A549 (cell line): ENCODE measurements around the gene KLKB1. TPM values are rescaled to one million over a fixed set of nuclear protein-coding genes. Genes with fewer than 3 reads are reported as not detected.

Source experiments
- ATAC-seq, 2 experiments: fragments of 200-7000 bp in 1 of 2; fragments of >200 bp in 1 of 2; cut with Nextera tagmentation in 1 of 2; cut with Tn5 transposase in 1 of 2; 3 replicates each; pipeline versions ENCODE4 v1.8.0 to v1.9.1; 2018 to 2020; ENCODE audit warnings: mild to moderate bottlenecking in 1 of 2, moderate library complexity in 1 of 2
- CTCF ChIA-PET: fragments of 300-600 bp; sonication (Branson Sonifier 250); formaldehyde crosslinking; extraction: SDS; loops from one replicate; lab custom pipeline; 2021; ENCODE audit warnings: antibody characterized with exemption, inconsistent platforms; lab: Yijun Ruan, JAX
- POLR2A ChIA-PET: fragments of 350-600 bp; formaldehyde crosslinking; extraction: SDS; loops from one replicate; lab custom pipeline; 2021; ENCODE audit warnings: antibody characterized with exemption, inconsistent platforms; lab: Yijun Ruan, JAX
- DNase-seq, 2 experiments: peaks; one replicate each; pipeline versions ENCODE4 v3.0.0 to v3.0.0-alpha.2; 2011 to 2016; ENCODE audit warnings: low read depth in 1 of 2, low spot score in 1 of 2
- FAIRE-seq: peaks from 2 replicates; lab custom pipeline; 2011; peaks lifted over from hg19 to GRCh38; lab: Jason Lieb, UNC
- H3K27ac ChIP-seq, 2 experiments: fragments of >200 bp; sonication (Bioruptor Twin); formaldehyde crosslinking; 3 replicates each; pipeline ENCODE4 v1.5.1; 2016 to 2017
- H3K4me1 ChIP-seq: fragments of >200 bp; sonication (Bioruptor Twin); formaldehyde crosslinking; 3 replicates; pipeline ENCODE4 v1.6.1; 2016
- H3K4me2 ChIP-seq: fragments of >200 bp; sonication (Bioruptor Twin); formaldehyde crosslinking; 3 replicates; pipeline ENCODE4 v1.6.1; 2016
- H3K4me3 ChIP-seq: fragments of >200 bp; sonication (Bioruptor Twin); formaldehyde crosslinking; 3 replicates; pipeline ENCODE4 v1.5.1; 2016
- H3K9me3 ChIP-seq: fragments of >200 bp; sonication (Bioruptor Twin); formaldehyde crosslinking; 3 replicates; pipeline ENCODE4 v1.6.1; 2016
- CBX2 ChIP-seq: fragments of 200-600 bp; sonication (generic); IDR thresholded peaks from 2 replicates; pipeline ENCODE4 v1.6.1; 2016; ENCODE audit warnings: low read depth, mild to moderate bottlenecking, borderline replicate concordance
- CHD2 ChIP-seq: fragments of 150-350 bp; IDR thresholded peaks from 2 replicates; pipeline ENCODE4 v1.6.1; 2014; ENCODE audit warnings: low read length; ENCODE audit not compliant: partially characterized antibody
- EHF ChIP-seq: fragments of 250-450 bp; sonication (Bioruptor Pico); IDR thresholded peaks from 2 replicates; pipeline ENCODE4 v1.5.0; 2020; ENCODE audit warnings: mild to moderate bottlenecking
- EHMT2 ChIP-seq: fragments of 200-600 bp; sonication (generic); IDR thresholded peaks from 2 replicates; pipeline ENCODE4 v1.6.1; 2016; ENCODE audit warnings: antibody characterized with exemption, low read depth, mild to moderate bottlenecking, moderate library complexity
- ESRRA ChIP-seq: fragments of 150-350 bp; IDR thresholded peaks from 2 replicates; pipeline ENCODE4 v1.6.1; 2014; ENCODE audit warnings: mild to moderate bottlenecking, low read length, borderline replicate concordance
- FOSB ChIP-seq: fragments of 250-450 bp; sonication (Bioruptor Pico); IDR thresholded peaks from 2 replicates; pipeline ENCODE4 v1.5.0; 2020; ENCODE audit warnings: mild to moderate bottlenecking, moderate library complexity
- FOSL2 ChIP-seq, 2 experiments: fragments of 450-650 bp in 1 of 2; fragments of >200 bp in 1 of 2; sonication (Bioruptor Twin) in 1 of 2; formaldehyde crosslinking; IDR thresholded peaks; 2 replicates each; pipeline versions ENCODE4 v1.5.0 to v1.6.1; 2016 to 2020; ENCODE audit warnings: mild to moderate bottlenecking in 1 of 2, moderate library complexity in 1 of 2
- HMGXB4 ChIP-seq: fragments of 250-450 bp; sonication (Bioruptor Pico); IDR thresholded peaks from 2 replicates; pipeline ENCODE4 v1.5.0; 2021; ENCODE audit warnings: mild to moderate bottlenecking, moderate library complexity, borderline replicate concordance
- HOXB13 ChIP-seq: fragments of 250-450 bp; sonication (Bioruptor Pico); IDR thresholded peaks from 2 replicates; pipeline ENCODE4 v1.5.0; 2020; ENCODE audit warnings: low read depth, mild to moderate bottlenecking, moderate library complexity
- JUN ChIP-seq, 2 experiments: fragments of >200 bp; sonication (Bioruptor Twin); formaldehyde crosslinking; IDR thresholded peaks; 2 replicates in 1 of 2; 3 replicates in 1 of 2; pipeline ENCODE4 v1.6.1; 2016 to 2017
- JUNB ChIP-seq: fragments of >200 bp; sonication (Bioruptor Twin); formaldehyde crosslinking; IDR thresholded peaks from 2 replicates; pipeline ENCODE4 v1.6.1; 2016
- KDM1A ChIP-seq: fragments of 200-600 bp; sonication (generic); IDR thresholded peaks from 2 replicates; pipeline ENCODE4 v1.6.1; 2016; ENCODE audit warnings: low read depth, mild to moderate bottlenecking
- KDM5A ChIP-seq: fragments of 200-600 bp; sonication (generic); IDR thresholded peaks from 2 replicates; pipeline ENCODE4 v1.6.1; 2016; ENCODE audit warnings: antibody characterized with exemption, mild to moderate bottlenecking
- MAFK ChIP-seq: fragments of 450-650 bp; IDR thresholded peaks from 2 replicates; pipeline ENCODE4 v1.6.1; 2014; ENCODE audit not compliant: partially characterized antibody
- MAX ChIP-seq: IDR thresholded peaks from 2 replicates; pipeline ENCODE4 v1.6.1; 2012
- MAZ ChIP-seq: fragments of 150-350 bp; IDR thresholded peaks from 2 replicates; pipeline ENCODE4 v1.6.1; 2014; ENCODE audit warnings: antibody characterized with exemption, low read depth, low read length, borderline replicate concordance
- MYC ChIP-seq: IDR thresholded peaks from 2 replicates; pipeline ENCODE4 v1.6.1; 2012; ENCODE audit warnings: mild to moderate bottlenecking, inconsistent platforms, low read length, improper control_type of control experiment, borderline replicate concordance
- NPAS2 ChIP-seq: fragments of 250-450 bp; sonication (Bioruptor Pico); IDR thresholded peaks from 2 replicates; pipeline ENCODE4 v1.8.0; 2022; ENCODE audit warnings: mild to moderate bottlenecking, moderate library complexity, borderline replicate concordance
- PBX3 ChIP-seq: IDR thresholded peaks from 2 replicates; pipeline ENCODE4 v1.6.1; 2012
- PHF8 ChIP-seq: fragments of 200-600 bp; sonication (generic); IDR thresholded peaks from 2 replicates; pipeline ENCODE4 v1.6.1; 2016; ENCODE audit warnings: low read depth, mild to moderate bottlenecking, antibody characterized with exemption, moderate library complexity, borderline replicate concordance
- POLR2A ChIP-seq: IDR thresholded peaks from 2 replicates; pipeline ENCODE4 v1.6.1; 2012; ENCODE audit warnings: mild to moderate bottlenecking, low read length
- POLR2AphosphoS2 ChIP-seq: conservative IDR thresholded peaks from 2 replicates; pipeline ENCODE4 v1.6.1; 2012; ENCODE audit warnings: low read length, improper control_type of control experiment, inconsistent platforms
- RAD21 ChIP-seq, 2 experiments: fragments of >200 bp in 1 of 2; sonication (Bioruptor Twin) in 1 of 2; formaldehyde crosslinking in 1 of 2; IDR thresholded peaks in 1 of 2; conservative IDR thresholded peaks in 1 of 2; 2 replicates in 1 of 2; 3 replicates in 1 of 2; pipeline ENCODE4 v1.6.1; 2012 to 2018; ENCODE audit warnings: inconsistent platforms in 1 of 2
- RARB ChIP-seq: fragments of 250-450 bp; sonication (Bioruptor Pico); IDR thresholded peaks from 2 replicates; pipeline ENCODE4 v1.8.0; 2021; ENCODE audit warnings: mild to moderate bottlenecking, moderate library complexity
- REST ChIP-seq: fragments of 200-600 bp; sonication (generic); IDR thresholded peaks from 2 replicates; pipeline ENCODE4 v1.6.1; 2016; ENCODE audit warnings: antibody characterized with exemption, mild to moderate bottlenecking, moderate library complexity
- RFX5 ChIP-seq: fragments of 450-650 bp; IDR thresholded peaks from 2 replicates; pipeline ENCODE4 v1.7.1; 2014; ENCODE audit warnings: antibody characterized with exemption, mild to moderate bottlenecking, moderate library complexity
- SMC3 ChIP-seq: fragments of >200 bp; sonication (Bioruptor Twin); formaldehyde crosslinking; IDR thresholded peaks from 3 replicates; pipeline ENCODE4 v1.6.1; 2018; ENCODE audit warnings: inconsistent platforms
- TFCP2L1 ChIP-seq: fragments of 250-450 bp; sonication (Bioruptor Pico); IDR thresholded peaks from 2 replicates; pipeline ENCODE4 v1.5.0; 2021; ENCODE audit warnings: mild to moderate bottlenecking
- TP53 ChIP-seq: fragments of 250-450 bp; sonication (Bioruptor Pico); IDR thresholded peaks from 2 replicates; pipeline ENCODE4 v1.5.0; 2021; ENCODE audit warnings: mild to moderate bottlenecking, moderate library complexity
- ZFP36 ChIP-seq: fragments of 450-650 bp; IDR thresholded peaks from 2 replicates; pipeline ENCODE4 v1.6.1; 2014; ENCODE audit warnings: borderline replicate concordance; ENCODE audit not compliant: partially characterized antibody
- ZNF302 ChIP-seq: fragments of 250-450 bp; sonication (Bioruptor Pico); IDR thresholded peaks from 2 replicates; pipeline ENCODE4 v1.9.0; 2021; ENCODE audit warnings: inconsistent platforms, mild to moderate bottlenecking, moderate library complexity
- ZSCAN20 ChIP-seq: fragments of 250-450 bp; sonication (Bioruptor Pico); IDR thresholded peaks from 2 replicates; pipeline ENCODE4 v1.8.0; 2022; ENCODE audit warnings: mild to moderate bottlenecking, moderate library complexity
- WGBS: methylation state at CpG from one replicate; pipeline ENCODE4 v1.1.6; 2017; ENCODE audit errors: missing lambda C conversion rate; 5-methylcytosine and 5-hydroxymethylcytosine counted together
- polyA minus RNA-seq: library from RNA; depleted of rRNA, polyadenylated mRNA; stranded (reverse); fragments of >200 nt; gene quantifications from 2 replicates; pipeline ENCODE4 v1.2.3, GENCODE V29; 2011; rRNA and poly(A)+ RNA removed
- polyA plus RNA-seq, 4 experiments: library from polyadenylated mRNA; depleted of rRNA in 3 of 4; stranded (reverse); fragments of >200 nt; fragmentation: RNase III in 1 of 4; extraction: RNeasy Plus Mini Kit Qiagen cat#74134 plus additional on column Dnase treatment in 1 of 4; gene quantifications; 2 replicates in 3 of 4; 3 replicates in 1 of 4; pipeline ENCODE4 v1.2.3, GENCODE V29; 2011 to 2017

The KLKB1 gene
- polyA plus RNA-seq (2011; rRNA removed) (0.19 TPM in 1 of 2 replicates, not detected in the other), polyA plus RNA-seq (2017; fragmentation: RNase III; extraction: RNeasy Plus Mini Kit Qiagen cat#74134 plus additional on column Dnase treatment) (0.08 to 0.13 TPM in 2 of 3 replicates, not detected in the other), polyA minus RNA-seq (0.17 TPM in 1 of 2 replicates, not detected in the other)
- polyA plus RNA-seq (2012; cell fraction: cytosol; rRNA removed): not detected in 2 replicates
- polyA plus RNA-seq (2012; cell fraction: nucleus; rRNA removed): 0.04 TPM in 1 of 2 replicates, not detected in the other

GRCh38 chr4:186227221-186227620, at the start of gene KLKB1:
Gene KLKB1 (plus strand): TSS chr4:186227507. CDS start chr4:186228196, 689 bp downstream.
- no peak within 1 kb of the TSS for H3K4me2 ChIP-seq
- no peak within 1 kb of the TSS for H3K4me3 ChIP-seq
- DNase-seq (no peak), FAIRE-seq (no peak), ATAC-seq (no peak)
- no peaks in the 10 kb centered on the region for H3K4me1 ChIP-seq
- ChIA-PET CTCF (no interaction called here), POLR2A (no interaction called here)
- H3K27ac ChIP-seq: no peak within 1 kb of the TSS
- 48% methylated on average over 5 of the region's 5 CpGs for WGBS
- TF ChIP-seq RFX5 (no peak), KDM5A (no peak), NPAS2 (CRISPR knock-in tag) (no peak), TFCP2L1 (CRISPR knock-in tag) (no peak), FOSB (no peak), ZSCAN20 (CRISPR knock-in tag) (no peak), EHF (no peak), JUN (IDR thresholded peaks at IDR 0.05) (no peak), PHF8 (no peak), RARB (CRISPR knock-in tag) (no peak), ESRRA (no peak), TP53 (CRISPR knock-in tag) (no peak), FOSL2 (IDR thresholded peaks at IDR 0.05) (no peak), FOSL2 (CRISPR knock-in tag; IDR thresholded peaks at IDR 0.05) (no peak), PBX3 (no peak), JUNB (no peak), MAX (no peak), HOXB13 (CRISPR knock-in tag) (no peak), EHMT2 (no peak), ZNF302 (no peak)
- no peaks in the 10 kb centered on the region; the same call in 2 of the 3 replicates for H3K9me3 ChIP-seq

GRCh38 chr4:186188107-186188506, 39.2 kb upstream of the KLKB1 start:
- POLR2A ChIA-PET: no interaction called here
- DNase-seq: no peak
- no peak for ATAC-seq
- CTCF ChIA-PET: no interaction called here
- Histone ChIP-seq H3K9me3 (no peaks in the 10 kb centered on the region), H3K4me2 (no peak overlapping the region), H3K27ac (no peak overlapping the region), H3K4me1 (peaks cover 4% of the 10 kb centered on the region; the same call in 1 of the 3 replicates), H3K4me3 (no peak overlapping the region)
- TF ChIP-seq POLR2AphosphoS2: no peak
- no peak for TF ChIP-seq ZNF302
- TF ChIP-seq CHD2: no peak
- no peak for TF ChIP-seq FOSB
- TF ChIP-seq FOSL2 (IDR thresholded peaks at IDR 0.05): no peak
- TF ChIP-seq FOSL2 (CRISPR knock-in tag; IDR thresholded peaks at IDR 0.05): no peak
- TF ChIP-seq MAZ: no peak
- TF ChIP-seq ZFP36: no peak
- no peak for TF ChIP-seq MYC
- no peak for TF ChIP-seq HMGXB4
- TF ChIP-seq KDM1A: no peak
- no peak for TF ChIP-seq KDM5A
- no peak for TF ChIP-seq RAD21 (conservative IDR thresholded peaks at IDR 0.05 in 1 of 2, IDR thresholded peaks at IDR 0.05 in 1 of 2)
- no peak for TF ChIP-seq POLR2A
- TF ChIP-seq CBX2: no peak
- TF ChIP-seq EHF: no peak
- TF ChIP-seq ZSCAN20 (CRISPR knock-in tag): no peak
- no peak for TF ChIP-seq REST
- TF ChIP-seq SMC3: no peak
- no peak for TF ChIP-seq TFCP2L1 (CRISPR knock-in tag)
- no peak for TF ChIP-seq MAFK
- FAIRE-seq: no peak
- WGBS: 70% methylated on average over 3 of the region's 3 CpGs
